HepG2 (cell line): ENCODE results near the gene TIAM1. TPM values are rescaled to one million over a fixed set of nuclear protein-coding genes. Genes with fewer than 3 reads are reported as not detected.

Source experiments
- ATAC-seq: fragments of 200-7000 bp; cut with Tn5 transposase; 3 replicates; pipeline ENCODE4 v1.9.1; 2020; ENCODE audit warnings: mild to moderate bottlenecking, moderate library complexity
- BruUV-seq: library from RNA; stranded (reverse); fragments of 400-500 nt; replicated peaks from 2 replicates; lab custom pipeline; 2021; lab: Mats Ljungman, UMichigan
- CTCF ChIA-PET: fragments of 300-600 bp; formaldehyde crosslinking; extraction: SDS; loops from one replicate; lab custom pipeline; 2021; ENCODE audit warnings: low total read pairs, inconsistent platforms, low intra/inter-chr PET ratio; lab: Yijun Ruan, JAX
- POLR2A ChIA-PET: fragments of 350-600 bp; sonication (Branson Sonifier 250); formaldehyde crosslinking; loops from one replicate; lab custom pipeline; 2020; ENCODE audit warnings: antibody characterized with exemption, inconsistent platforms; lab: Yijun Ruan, JAX
- DNase-seq: peaks from one replicate; pipeline ENCODE4 v3.0.0-alpha.2; 2015; ENCODE audit warnings: low spot score
- FAIRE-seq: peaks from 3 replicates; lab custom pipeline; 2011; peaks lifted over from hg19 to GRCh38; lab: Jason Lieb, UNC
- H2AFZ ChIP-seq: one replicate; pipeline ENCODE4 v1.6.1; 2011; ENCODE audit warnings: low read length, inconsistent platforms
- H3K27ac ChIP-seq: fragments of 300-600 bp; 3 replicates; pipeline ENCODE4 v1.8.0; 2011; ENCODE audit warnings: mixed run types, mild to moderate bottlenecking, mixed read lengths, low read length, inconsistent platforms; ENCODE audit not compliant: insufficient read depth; ENCODE audit errors: extremely low read length
- H3K27me3 ChIP-seq, 2 experiments: fragments of 200-600 bp in 1 of 2; 2 replicates in 1 of 2; 3 replicates in 1 of 2; pipeline versions ENCODE4 v1.6.0 to v1.8.0; 2011; ENCODE audit warnings: low read length in 2 of 2, mild to moderate bottlenecking in 2 of 2, moderate library complexity in 2 of 2, inconsistent platforms in 1 of 2; ENCODE audit not compliant: insufficient read depth in 2 of 2, control insufficient read depth in 1 of 2
- H3K36me3 ChIP-seq, 2 experiments: fragments of 200-600 bp in 1 of 2; replicated peaks in 1 of 2; 2 replicates in 1 of 2; 3 replicates in 1 of 2; pipeline versions ENCODE4 v1.5.1 to v1.8.0; 2011; ENCODE audit warnings: low read length in 2 of 2, inconsistent platforms in 1 of 2; ENCODE audit not compliant: insufficient read depth in 2 of 2, control insufficient read depth in 1 of 2
- H3K4me1 ChIP-seq: 2 replicates; pipeline ENCODE4 v1.5.1; 2012; ENCODE audit warnings: low read length, inconsistent platforms; ENCODE audit not compliant: insufficient read depth
- H3K4me2 ChIP-seq: 2 replicates; pipeline ENCODE4 v1.6.0; 2011; ENCODE audit warnings: low read depth, low read length, inconsistent platforms
- H3K4me3 ChIP-seq, 3 experiments: fragments of 200-600 bp in 1 of 3; sonication (generic), shearing (Covaris generic) in 1 of 3; replicated peaks in 1 of 3; 2 replicates each; pipeline ENCODE4 v1.5.1; 2011 to 2016; ENCODE audit warnings: low read length in 3 of 3, inconsistent platforms in 2 of 3, low read depth in 2 of 3, mild to moderate bottlenecking in 2 of 3, control low read depth in 1 of 3, mixed read lengths in 1 of 3; ENCODE audit not compliant: insufficient read depth in 1 of 3
- H3K79me2 ChIP-seq: one replicate; pipeline ENCODE4 v1.6.1; 2011; ENCODE audit warnings: low read length, inconsistent platforms; ENCODE audit not compliant: insufficient read depth
- H3K9ac ChIP-seq: 2 replicates; pipeline ENCODE4 v1.6.0; 2011; ENCODE audit warnings: mild to moderate bottlenecking, low read depth, low read length, inconsistent platforms; ENCODE audit not compliant: insufficient read depth
- H3K9me3 ChIP-seq: 2 replicates; pipeline ENCODE4 v1.5.1; 2012; ENCODE audit warnings: mild to moderate bottlenecking, low read length
- H4K20me1 ChIP-seq: 2 replicates; pipeline ENCODE4 v1.6.0; 2011; ENCODE audit warnings: inconsistent platforms, mild to moderate bottlenecking, low read length, moderate library complexity; ENCODE audit not compliant: insufficient read depth
- ATF4 ChIP-seq, 2 experiments: fragments of 450-650 bp in 1 of 2; sonication (generic) in 1 of 2; formaldehyde crosslinking; IDR thresholded peaks; 2 replicates each; pipeline versions ENCODE4 v1.5.0 to v1.8.0; 2020 to 2022; ENCODE audit warnings: mild to moderate bottlenecking in 1 of 2, missing genetic modification reagents in 1 of 2
- CREM ChIP-seq, 2 experiments: sonication (generic) in 1 of 2; formaldehyde crosslinking in 1 of 2; IDR thresholded peaks; 2 replicates each; pipeline versions ENCODE4 v1.4.0 to v1.6.1; 2016 to 2020; ENCODE audit warnings: antibody characterized with exemption in 1 of 2, mild to moderate bottlenecking in 1 of 2, missing genetic modification reagents in 1 of 2
- GATAD2A ChIP-seq: IDR thresholded peaks from 2 replicates; pipeline ENCODE4 v1.6.1; 2016
- GTF2F1 ChIP-seq: fragments of 150-350 bp; IDR thresholded peaks from 2 replicates; pipeline ENCODE4 v1.6.1; 2014; ENCODE audit warnings: low read length
- ISL2 ChIP-seq: sonication (generic); formaldehyde crosslinking; IDR thresholded peaks from 2 replicates; pipeline ENCODE4 v1.5.0; 2020; ENCODE audit warnings: missing genetic modification reagents
- MED13 ChIP-seq: sonication (generic); formaldehyde crosslinking; IDR thresholded peaks from 2 replicates; pipeline ENCODE4 v1.5.0; 2020; ENCODE audit warnings: missing genetic modification reagents
- NPAS2 ChIP-seq: sonication (generic); formaldehyde crosslinking; IDR thresholded peaks from 2 replicates; pipeline ENCODE4 v1.8.0; 2022; ENCODE audit warnings: mild to moderate bottlenecking, missing genetic modification reagents, borderline replicate concordance
- PREB ChIP-seq: sonication (generic); formaldehyde crosslinking; IDR thresholded peaks from 2 replicates; pipeline ENCODE4 v1.4.0; 2020; ENCODE audit warnings: missing genetic modification reagents
- REST ChIP-seq, 2 experiments: IDR thresholded peaks; 2 replicates each; pipeline ENCODE4 v1.6.1; 2011 to 2012; ENCODE audit warnings: low read length in 2 of 2, borderline replicate concordance in 1 of 2, low read depth in 1 of 2, mild to moderate bottlenecking in 1 of 2, moderate library complexity in 1 of 2
- ZFP62 ChIP-seq: sonication (generic); formaldehyde crosslinking; IDR thresholded peaks from 2 replicates; pipeline ENCODE4 v1.4.0; 2020; ENCODE audit warnings: missing genetic modification reagents
- ZNF275 ChIP-seq: sonication (generic); formaldehyde crosslinking; IDR thresholded peaks from 2 replicates; pipeline ENCODE4 v1.8.0; 2022; ENCODE audit warnings: missing genetic modification reagents, mild to moderate bottlenecking, inconsistent platforms, borderline replicate concordance
- ZNF678 ChIP-seq: sonication (generic); formaldehyde crosslinking; IDR thresholded peaks from 2 replicates; pipeline ENCODE4 v1.4.0; 2020; ENCODE audit warnings: mild to moderate bottlenecking, missing genetic modification reagents
- WGBS: methylation state at CpG from one replicate; pipeline ENCODE4 v1.1.6; 2017; ENCODE audit warnings: low lambda C conversion rate; 5-methylcytosine and 5-hydroxymethylcytosine counted together
- in situ Hi-C: cut with HindIII; loops from 2 replicates; pipeline ENCODE4 v1.10.0; 2017; ENCODE audit warnings: low pct_unique_long_range_greater_than_20kb; ENCODE audit not compliant: extremely low pct_ligation_motif_present
- intact Hi-C: fragments of 100-400 bp; cut with micrococcal nuclease; formaldehyde crosslinking; loops from one replicate; pipeline ENCODE4 v1.10.0; 2022; ENCODE audit not compliant: unreplicated experiment
- polyA plus RNA-seq, 8 experiments: library from polyadenylated mRNA; depleted of rRNA in 3 of 8; stranded (reverse) in 7 of 8; unstranded in 1 of 8; fragments of >200 nt; fragmentation: Illumina TruSeq in 4 of 8; extraction: Trizol in 4 of 8; gene quantifications; 2 replicates each; pipeline versions ENCODE4 v1.2.1 to v1.2.3, GENCODE V29; 2011 to 2016; ENCODE audit warnings: low read depth in 4 of 8, missing spikeins in 1 of 8, mixed read lengths in 1 of 8; ENCODE audit not compliant: insufficient read depth in 1 of 8
- total RNA-seq, 5 experiments: library from RNA; depleted of rRNA; stranded (reverse); fragments of >200 nt; fragmentation: Illumina TruSeq; extraction: Trizol; gene quantifications; 2 replicates each; pipeline ENCODE4 v1.2.3, GENCODE V29; 2016; ENCODE audit warnings: low read depth in 1 of 5

TIAM1 gene
- total and polyA plus RNA-seq, 2 of the 13 experiments (the other 11 are each of a cell fraction or from before 2014, with no cell fraction given): 0.13 to 0.24 TPM

GRCh38 chr21:31201548-31201947, 142.5 kb downstream of the TIAM1 start:
- no peak for ATAC-seq
- no TSS peak for BruUV-seq
- Histone ChIP-seq H3K4me1 (no peaks in the 10 kb centered on the region), H3K9ac (no peak overlapping the region), H3K9me3 (no peaks in the 10 kb centered on the region), H3K36me3 (no peaks in the 10 kb centered on the region), H2AFZ (no peak overlapping the region), H3K4me2 (no peak overlapping the region), H3K27ac (no peak overlapping the region), H3K79me2 (no peaks in the 10 kb centered on the region), H3K4me3 (no peak overlapping the region), H3K27me3 (no peaks in the 10 kb centered on the region), H4K20me1 (no peaks in the 10 kb centered on the region)
- no peak for TF ChIP-seq GTF2F1
- TF ChIP-seq ATF4 (CRISPR knock-in tag; IDR thresholded peaks at IDR 0.05): no peak
- no peak for DNase-seq
- intact Hi-C loops (no loop called here), in situ Hi-C loops (loop anchor here (10.0 kb wide), 1 partner anchor 383 kb away; no protein-coding TSS in a partner anchor)
- FAIRE-seq: no peak
- POLR2A ChIA-PET: no interaction called here
- 47% methylated on average over 3 of the region's 3 CpGs for WGBS
- CTCF ChIA-PET: no interaction called here

- ChIA-PET CTCF (no interaction called here), POLR2A (no interaction called here)
- 30% methylated on average over 2 of the region's 2 CpGs for WGBS
- Histone ChIP-seq H2AFZ (no peak overlapping the region), H3K27ac (no peak overlapping the region), H3K4me1 (no peaks in the 10 kb centered on the region), H3K79me2 (no peaks in the 10 kb centered on the region), H3K4me3 (no peak overlapping the region), H3K4me2 (no peak overlapping the region), H4K20me1 (no peaks in the 10 kb centered on the region), H3K9ac (no peak overlapping the region), H3K27me3 (no peaks in the 10 kb centered on the region), H3K36me3 (no peaks in the 10 kb centered on the region), H3K9me3 (no peaks in the 10 kb centered on the region)
- FAIRE-seq: no peak
- in situ Hi-C loops: loop anchor here (10.0 kb wide), 1 partner anchor 384 kb away; no protein-coding TSS in a partner anchor
- ATAC-seq: no peak
- DNase-seq: no peak
- intact Hi-C loops: no loop called here
- no TSS peak for BruUV-seq
- TF ChIP-seq GATAD2A (CRISPR knock-in tag): no peak
- no peak for TF ChIP-seq MED13 (CRISPR knock-in tag)
- no peak for TF ChIP-seq ZFP62 (CRISPR knock-in tag)
- TF ChIP-seq PREB: no peak
- no peak for TF ChIP-seq REST (IDR thresholded peaks at IDR 0.05; ENCODE audit: borderline replicate concordance in 1 of 2, low read depth in 1 of 2, low read length in 2 of 2)
- TF ChIP-seq NPAS2 (CRISPR knock-in tag): no peak
- no peak for TF ChIP-seq ISL2 (CRISPR knock-in tag)
- no peak for TF ChIP-seq ZNF678
- TF ChIP-seq ZNF275 (CRISPR knock-in tag): no peak
- TF ChIP-seq CREM (IDR thresholded peaks at IDR 0.05): no peak
- no peak for TF ChIP-seq CREM (CRISPR knock-in tag; IDR thresholded peaks at IDR 0.05)
These were observed 142.9 kb downstream of the TIAM1 start for GRCh38 chr21:31201144-31201543.
